ENCODE results near the gene UNC5A.
"Not testable (repeated sequence)": the region's sequence is repeated elsewhere in the genome, so short reads cannot be mapped to it uniquely, and the experiment has no call there.

Gene UNC5A

DNA sequence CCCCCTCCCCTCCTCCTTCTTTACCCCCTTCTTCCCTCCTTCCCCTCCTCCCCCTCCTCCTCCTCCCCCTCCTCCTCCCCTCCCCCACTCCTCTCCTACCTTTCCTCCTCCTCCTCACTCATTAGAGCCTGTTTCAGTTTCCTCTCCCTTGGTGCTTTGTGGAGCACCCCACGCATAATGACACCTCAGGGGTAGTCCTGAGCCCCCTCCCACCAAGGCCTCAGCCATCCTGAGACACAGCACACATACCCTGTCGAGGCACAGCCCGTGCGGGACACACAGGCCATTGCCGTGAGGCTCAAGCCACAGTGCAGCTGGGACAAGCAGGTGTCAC, 53.4 kb downstream of the UNC5A start:
- no peak for DNase-seq (ENCODE audit: low spot score)

- no peak for DNase-seq (ENCODE audit: low spot score)
These were observed 54.4 kb downstream of the UNC5A start for GRCh38 chr5:176864755-176865154.

- no peak for DNase-seq (ENCODE audit: low spot score)
These were observed 55.6 kb downstream of the UNC5A start for GRCh38 chr5:176865964-176866363.

GRCh38 chr5:176866707-176867310, 56.5 kb downstream of the UNC5A start:
- DNase-seq (ENCODE audit: low spot score): no peak

- no peak for DNase-seq (ENCODE audit: low spot score)
These were observed 57.8 kb downstream of the UNC5A start for GRCh38 chr5:176868126-176868525.

DNA sequence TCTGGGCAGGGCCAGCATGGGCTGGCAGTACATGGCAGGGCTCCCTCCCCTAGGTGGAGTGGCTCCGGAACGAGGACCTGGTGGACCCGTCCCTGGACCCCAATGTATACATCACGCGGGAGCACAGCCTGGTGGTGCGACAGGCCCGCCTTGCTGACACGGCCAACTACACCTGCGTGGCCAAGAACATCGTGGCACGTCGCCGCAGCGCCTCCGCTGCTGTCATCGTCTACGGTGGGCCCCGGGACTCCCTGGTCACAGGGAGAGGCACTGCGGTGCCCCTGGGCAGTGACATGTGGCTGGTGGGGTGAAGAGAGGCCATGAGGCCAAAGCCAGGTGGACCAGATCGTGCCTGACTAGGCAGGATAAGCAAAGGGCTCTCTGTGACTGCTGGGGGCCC, 58.4 kb downstream of the UNC5A start:
- no peak for DNase-seq (ENCODE audit: low spot score)

- DNase-seq (ENCODE audit: low spot score): no peak
These were observed 59.2 kb downstream of the UNC5A start for GRCh38 chr5:176869501-176870109.

DNA sequence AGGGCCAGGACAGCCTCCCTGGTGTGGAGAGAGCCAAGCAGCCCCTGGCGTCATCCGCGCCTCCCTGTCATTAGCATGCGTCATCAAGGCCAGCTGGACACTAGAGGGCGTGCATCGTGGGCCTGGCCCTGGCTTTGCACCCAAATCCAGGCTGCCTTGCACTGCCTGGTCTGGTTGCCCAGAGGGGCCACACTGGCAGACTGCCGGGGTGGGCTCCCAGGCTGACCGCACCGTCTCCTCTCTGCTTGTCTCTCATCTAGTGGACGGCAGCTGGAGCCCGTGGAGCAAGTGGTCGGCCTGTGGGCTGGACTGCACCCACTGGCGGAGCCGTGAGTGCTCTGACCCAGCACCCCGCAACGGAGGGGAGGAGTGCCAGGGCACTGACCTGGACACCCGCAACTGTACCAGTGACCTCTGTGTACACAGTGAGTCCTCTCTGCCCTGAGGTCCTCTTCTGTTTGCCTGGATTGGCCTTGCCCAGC, 59.8 kb downstream of the UNC5A start:
- DNase-seq (ENCODE audit: low spot score): peak; percentile 59

- not testable (repeated sequence) for DNase-seq (ENCODE audit: low spot score)
These were observed 60.3 kb downstream of the UNC5A start for GRCh38 chr5:176870644-176871043.

DNA sequence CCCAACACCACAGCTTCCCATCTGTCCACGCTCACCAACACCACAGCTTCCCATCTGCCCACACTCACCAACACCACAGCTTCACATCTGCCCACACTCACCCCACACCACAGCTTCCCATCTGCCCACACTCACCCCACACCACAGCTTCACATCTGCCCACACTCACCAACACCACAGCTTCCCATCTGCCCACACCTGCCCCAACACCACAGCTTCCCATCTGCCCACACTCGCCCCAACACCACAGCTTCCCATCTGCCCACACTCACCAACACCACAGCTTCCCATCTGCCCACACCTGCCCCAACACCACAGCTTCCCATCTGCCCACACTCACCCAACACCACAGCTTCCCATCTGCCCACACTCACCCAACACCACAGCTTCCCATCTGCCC, 62.2 kb downstream of the UNC5A start:
- DNase-seq (ENCODE audit: low spot score): not testable (repeated sequence)

DNA sequence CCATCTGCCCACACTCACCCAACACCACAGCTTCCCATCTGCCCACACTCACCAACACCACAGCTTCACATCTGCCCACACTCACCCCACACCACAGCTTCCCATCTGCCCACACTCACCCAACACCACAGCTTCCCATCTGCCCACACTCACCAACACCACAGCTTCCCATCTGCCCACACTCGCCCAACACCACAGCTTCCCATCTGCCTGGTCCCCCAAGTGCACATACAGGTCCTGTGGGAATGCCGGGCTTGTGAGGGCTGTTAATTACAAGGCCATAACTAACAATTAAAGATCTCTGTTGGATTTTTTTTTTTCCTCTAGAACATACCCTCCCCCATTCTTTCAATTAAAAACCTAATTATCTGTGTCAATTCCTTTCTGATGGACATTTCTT, 62.7 kb downstream of the UNC5A start:
- not testable (repeated sequence) for DNase-seq (ENCODE audit: low spot score)

DNA sequence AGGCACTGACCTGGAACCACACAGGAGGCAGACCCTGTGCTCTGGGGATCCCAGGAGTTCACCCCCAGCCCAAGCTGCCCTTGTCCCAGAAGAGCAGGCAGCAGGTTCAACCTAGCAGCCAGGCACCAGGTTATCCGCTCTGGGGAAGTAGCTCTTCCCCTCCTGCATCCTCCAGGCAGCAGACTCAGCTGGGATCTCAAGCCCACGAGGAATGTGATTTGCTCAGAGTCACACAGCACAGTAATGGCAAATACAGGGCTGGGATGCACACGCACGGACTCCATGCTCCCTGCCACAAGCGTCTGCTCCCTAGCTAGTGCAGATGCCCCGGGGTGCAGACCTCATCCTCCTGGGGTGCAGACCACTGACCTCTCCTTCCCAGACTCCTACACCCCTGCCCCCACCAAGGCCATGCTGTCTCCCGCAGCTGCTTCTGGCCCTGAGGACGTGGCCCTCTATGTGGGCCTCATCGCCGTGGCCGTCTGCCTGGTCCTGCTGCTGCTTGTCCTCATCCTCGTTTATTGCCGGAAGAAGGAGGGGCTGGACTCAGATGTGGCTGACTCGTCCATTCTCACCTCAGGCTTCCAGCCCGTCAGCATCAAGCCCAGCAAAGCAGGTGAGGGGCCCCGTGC, 63.3 kb downstream of the UNC5A start:
- no peak for DNase-seq (ENCODE audit: low spot score)

- no peak for DNase-seq (ENCODE audit: low spot score)
These were observed 63.9 kb downstream of the UNC5A start for GRCh38 chr5:176874198-176874780.

GRCh38 chr5:176875014-176875550, 64.7 kb downstream of the UNC5A start:
- DNase-seq (ENCODE audit: low spot score): no peak

- no peak for DNase-seq (ENCODE audit: low spot score)
These were observed 65.6 kb downstream of the UNC5A start for GRCh38 chr5:176875783-176876505.

- DNase-seq (ENCODE audit: low spot score): no peak
These were observed 66.4 kb downstream of the UNC5A start for GRCh38 chr5:176876506-176877431.

DNA sequence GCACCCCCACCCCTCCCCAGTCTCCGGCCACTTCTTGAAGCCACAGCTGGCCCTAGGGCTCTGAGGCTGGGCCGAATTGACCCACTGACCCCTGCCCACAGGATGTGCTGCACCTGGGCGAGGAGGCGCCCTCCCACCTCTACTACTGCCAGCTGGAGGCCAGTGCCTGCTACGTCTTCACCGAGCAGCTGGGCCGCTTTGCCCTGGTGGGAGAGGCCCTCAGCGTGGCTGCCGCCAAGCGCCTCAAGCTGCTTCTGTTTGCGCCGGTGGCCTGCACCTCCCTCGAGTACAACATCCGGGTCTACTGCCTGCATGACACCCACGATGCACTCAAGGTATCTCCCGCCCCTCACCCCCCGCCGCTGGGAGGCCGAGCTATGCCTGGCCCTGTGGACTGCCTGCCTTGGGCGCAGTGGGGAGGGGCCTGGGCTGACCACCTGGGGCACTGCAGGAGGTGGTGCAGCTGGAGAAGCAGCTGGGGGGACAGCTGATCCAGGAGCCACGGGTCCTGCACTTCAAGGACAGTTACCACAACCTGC, 67.5 kb downstream of the UNC5A start:
- no peak for DNase-seq (ENCODE audit: low spot score)

DNA sequence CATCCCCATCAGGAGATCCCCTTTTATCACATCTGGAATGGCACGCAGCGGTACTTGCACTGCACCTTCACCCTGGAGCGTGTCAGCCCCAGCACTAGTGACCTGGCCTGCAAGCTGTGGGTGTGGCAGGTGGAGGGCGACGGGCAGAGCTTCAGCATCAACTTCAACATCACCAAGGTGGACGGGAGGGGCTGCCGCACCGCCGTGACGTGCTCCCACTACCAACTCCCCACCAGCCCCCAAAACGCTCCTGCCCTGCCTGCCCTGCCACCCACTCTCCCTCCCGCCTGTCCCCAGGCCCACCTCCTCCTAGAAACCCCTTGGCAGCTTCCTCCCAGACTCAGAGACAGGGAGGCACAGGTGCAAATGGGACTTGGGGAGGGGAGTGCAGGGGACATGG, 68.1 kb downstream of the UNC5A start:
- no peak for DNase-seq (ENCODE audit: low spot score)

DNA sequence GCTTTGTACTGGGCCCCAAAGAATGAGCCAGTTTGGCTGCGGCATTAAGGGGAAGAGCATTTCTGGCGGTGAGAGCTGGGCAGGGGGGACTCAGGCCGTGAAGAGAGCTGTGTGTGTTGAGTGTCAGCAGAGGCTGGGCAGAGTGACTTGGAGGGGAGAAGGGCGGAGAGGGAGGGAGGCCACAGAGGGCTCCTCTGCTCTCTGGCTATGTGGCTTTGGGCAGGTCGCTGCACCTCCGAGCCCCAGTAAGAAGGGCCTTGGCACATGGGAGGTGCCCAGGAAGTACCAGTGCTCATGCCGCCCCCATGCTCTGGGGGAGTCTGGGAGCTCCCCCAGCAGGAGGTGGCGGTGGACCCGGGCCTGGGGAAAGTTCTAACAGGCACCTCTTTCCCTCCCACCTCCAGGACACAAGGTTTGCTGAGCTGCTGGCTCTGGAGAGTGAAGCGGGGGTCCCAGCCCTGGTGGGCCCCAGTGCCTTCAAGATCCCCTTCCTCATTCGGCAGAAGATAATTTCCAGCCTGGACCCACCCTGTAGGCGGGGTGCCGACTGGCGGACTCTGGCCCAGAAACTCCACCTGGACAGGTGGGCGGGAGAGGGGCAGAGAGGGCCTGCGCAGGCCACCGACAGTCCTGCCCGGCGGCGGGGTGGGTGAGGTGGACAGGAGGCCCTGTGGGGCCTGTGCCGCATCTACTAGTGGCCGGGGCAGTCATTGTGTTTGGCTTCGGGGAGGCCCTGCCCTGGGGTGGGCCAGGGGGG, 68.7 kb downstream of the UNC5A start:
- DNase-seq (ENCODE audit: low spot score): no peak

DNA sequence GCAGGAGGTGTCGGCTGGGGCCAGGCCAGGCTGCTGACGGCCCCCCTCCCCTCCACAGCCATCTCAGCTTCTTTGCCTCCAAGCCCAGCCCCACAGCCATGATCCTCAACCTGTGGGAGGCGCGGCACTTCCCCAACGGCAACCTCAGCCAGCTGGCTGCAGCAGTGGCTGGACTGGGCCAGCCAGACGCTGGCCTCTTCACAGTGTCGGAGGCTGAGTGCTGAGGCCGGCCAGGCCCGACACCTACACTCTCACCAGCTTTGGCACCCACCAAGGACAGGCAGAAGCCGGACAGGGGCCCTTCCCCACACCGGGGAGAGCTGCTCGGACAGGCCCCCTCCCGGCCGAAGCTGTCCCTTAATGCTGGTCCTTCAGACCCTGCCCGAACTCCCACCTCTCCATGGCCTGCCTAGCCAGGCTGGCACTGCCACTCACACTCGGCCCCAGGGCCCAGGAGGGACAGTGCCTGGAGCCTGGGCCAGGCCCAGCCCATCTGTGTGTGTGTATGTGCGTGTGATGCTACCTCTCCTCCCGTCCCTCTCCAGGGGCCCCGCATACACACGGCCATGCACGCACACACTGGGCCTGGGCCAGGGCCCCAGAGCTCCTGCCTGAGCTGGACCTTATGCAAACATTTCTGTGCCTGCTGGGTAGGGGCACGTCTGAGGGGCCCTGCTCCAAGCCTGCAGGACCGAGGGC, 69.5 kb downstream of the UNC5A start:
- no peak for DNase-seq (ENCODE audit: low spot score)

Measured in hematopoietic multipotent progenitor cell treated with erythropoietin and hydrocortisone succinate and interleukin-3 and kit ligand, for 17 days (in vitro differentiated cells).